Measurements from ENCODE around the gene METTL3.
A peak's percentile ranks its signal among the peaks of the same experiment; 100 is the strongest.

The METTL3 gene

GRCh38 chr14:21527318-21527679, 16.2 kb upstream of the METTL3 start:
- peak overlapping the region; percentile 29 for H3K4me3 ChIP-seq (ENCODE audit: low read depth, low read length)

GRCh38 chr14:21526672-21527317, 15.7 kb upstream of the METTL3 start:
- peak overlapping the region; percentile 29 for H3K4me3 ChIP-seq (ENCODE audit: low read depth, low read length)

GRCh38 chr14:21525962-21526671, 15.0 kb upstream of the METTL3 start, which contains the start of gene SALL2:
TSS of gene SALL2 (minus strand) at chr14:21526346. CDS start at chr14:21526127, 219 bp downstream.
- H3K4me3 ChIP-seq (ENCODE audit: low read depth, low read length) = peak within 1 kb of the TSS; percentile 58

GRCh38 chr14:21525571-21525961, 14.4 kb upstream of the METTL3 start:
- H3K4me3 ChIP-seq (ENCODE audit: low read depth, low read length) = peak overlapping the region; percentile 58

GRCh38 chr14:21524575-21525490, 13.7 kb upstream of the METTL3 start:
- H3K4me3 ChIP-seq (ENCODE audit: low read depth, low read length) = peak overlapping the region; percentile 28

GRCh38 chr14:21523203-21523602, 12.1 kb upstream of the METTL3 start:
- no peak overlapping the region for H3K4me3 ChIP-seq (ENCODE audit: low read depth, low read length)

- H3K4me3 ChIP-seq (ENCODE audit: low read depth, low read length) = no peak overlapping the region
These were observed 10.4 kb upstream of the METTL3 start for GRCh38 chr14:21521501-21521900.

- no peak overlapping the region for H3K4me3 ChIP-seq (ENCODE audit: low read depth, low read length)
These were observed 9.6 kb upstream of the METTL3 start for GRCh38 chr14:21520767-21521166.

- no peak overlapping the region for H3K4me3 ChIP-seq (ENCODE audit: low read depth, low read length)
These were observed 7.6 kb upstream of the METTL3 start for GRCh38 chr14:21518725-21519124.

GRCh38 chr14:21514341-21514740, 3.2 kb upstream of the METTL3 start:
- no peak overlapping the region for H3K4me3 ChIP-seq (ENCODE audit: low read depth, low read length)

GRCh38 chr14:21509432-21510143, 1.6 kb downstream of the METTL3 start:
- H3K4me3 ChIP-seq (ENCODE audit: low read depth, low read length) = peak overlapping the region; percentile 100

GRCh38 chr14:21506557-21506956, 4.6 kb downstream of the METTL3 start:
- H3K4me3 ChIP-seq (ENCODE audit: low read depth, low read length) = no peak overlapping the region

GRCh38 chr14:21505012-21505553, 6.1 kb downstream of the METTL3 start:
- H3K4me3 ChIP-seq (ENCODE audit: low read depth, low read length) = no peak overlapping the region

- no peak overlapping the region for H3K4me3 ChIP-seq (ENCODE audit: low read depth, low read length)
These were observed 7.8 kb downstream of the METTL3 start for GRCh38 chr14:21503376-21503775.

- H3K4me3 ChIP-seq (ENCODE audit: low read depth, low read length) = no peak overlapping the region
These were observed 9.6 kb downstream of the METTL3 start for GRCh38 chr14:21501568-21501967.

GRCh38 chr14:21498540-21499526, 12.3 kb downstream of the METTL3 start:
- H3K4me3 ChIP-seq (ENCODE audit: low read depth, low read length) = no peak overlapping the region

- no peak overlapping the region for H3K4me3 ChIP-seq (ENCODE audit: low read depth, low read length)
These were observed 14.7 kb downstream of the METTL3 start for GRCh38 chr14:21496453-21496852.

- no peak overlapping the region for H3K4me3 ChIP-seq (ENCODE audit: low read depth, low read length)
These were observed 16.0 kb downstream of the METTL3 start for GRCh38 chr14:21494902-21495762.
